Ovary (tissue), 1 donor: ENCODE data around the gene PNPT1.

Experiments used
- EP300 ChIP-seq: sonication (generic); formaldehyde crosslinking; IDR thresholded peaks from one replicate; pipeline ENCODE4 v1.6.1; 2017; ENCODE audit warnings: antibody characterized with exemption
- POLR2A ChIP-seq: fragments of 450-650 bp; IDR thresholded peaks from one replicate; pipeline ENCODE4 v1.6.1; 2017; ENCODE audit warnings: antibody characterized with exemption, mild to moderate bottlenecking, moderate library complexity

DNA sequence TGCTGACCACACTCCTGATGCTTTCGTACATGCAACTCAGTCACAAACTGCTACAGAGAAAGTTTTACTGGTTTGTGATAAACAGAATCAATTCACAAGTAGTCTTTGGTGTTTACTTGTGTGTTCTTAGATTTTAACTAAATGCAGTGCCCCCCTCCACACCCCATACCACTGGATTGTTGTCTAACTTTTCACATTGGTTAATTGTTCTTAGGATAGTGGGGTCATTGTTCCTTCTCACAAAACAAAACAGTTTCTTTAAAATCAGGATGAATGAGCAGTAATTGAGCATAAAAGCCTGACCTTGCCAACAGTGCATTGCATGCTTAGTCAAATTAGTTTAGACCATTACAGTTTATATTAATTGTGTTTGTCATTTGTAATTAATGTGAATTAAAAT is 14.1 kb upstream of the PNPT1 start:
- TF ChIP-seq POLR2A, result no peak
- TF ChIP-seq EP300, result no peak
